ENCODE results near the gene GNAQ. TPM values are rescaled to one million over a fixed set of nuclear protein-coding genes. Genes with fewer than 3 reads are reported as not detected.
"Not testable (repeated sequence)": the region's sequence is repeated elsewhere in the genome, so short reads cannot be mapped to it uniquely, and the experiment has no call there.

GNAQ gene
- polyA plus RNA-seq (2013, experiment 1 of 2), result 25.8 TPM
- polyA plus RNA-seq (2013, experiment 2 of 2), result 26.2 TPM

- under 1% methylated on average over 69 of the region's 79 CpGs for WGBS
- peaks cover 32% of the 10 kb centered on the region for H3K4me1 ChIP-seq (ENCODE audit: insufficient read depth, low read length)
- no peaks in the 10 kb centered on the region for H3K27me3 ChIP-seq (ENCODE audit: insufficient read depth, low read length)
- no peaks in the 10 kb centered on the region for H3K9me3 ChIP-seq (ENCODE audit: insufficient read depth, low read depth, low read length)
- H3K36me3 ChIP-seq (ENCODE audit: insufficient read depth, low read length), result no peaks in the 10 kb centered on the region
- peak within 1 kb of the TSS; percentile 90 for H3K9ac ChIP-seq (ENCODE audit: low read depth, low read length)
- peak within 1 kb of the TSS; percentile 83 for H3K27ac ChIP-seq (ENCODE audit: low read depth, low read length)
- peak within 1 kb of the TSS; percentile 94 for H3K4me3 ChIP-seq (ENCODE audit: low read length)
Observed at GRCh38 chr9:78031444-78031892, at the start of gene GNAQ. Gene GNAQ (minus strand): TSS chr9:78031811. CDS start chr9:78031235, 576 bp downstream.

GRCh38 chr9:78074385-78075291 lies 43.0 kb upstream of the GNAQ start:
- Histone ChIP-seq H3K27ac (ENCODE audit: low read depth, low read length) (no peak overlapping the region), H3K9ac (ENCODE audit: low read depth, low read length) (no peak overlapping the region), H3K4me3 (ENCODE audit: low read length) (no peak overlapping the region), H3K9me3 (ENCODE audit: insufficient read depth, low read depth, low read length) (no peaks in the 10 kb centered on the region), H3K36me3 (ENCODE audit: insufficient read depth, low read length) (no peaks in the 10 kb centered on the region), H3K27me3 (ENCODE audit: insufficient read depth, low read length) (no peaks in the 10 kb centered on the region), H3K4me1 (ENCODE audit: insufficient read depth, low read length) (no peaks in the 10 kb centered on the region)
- 85% methylated on average over 4 of the region's 4 CpGs for WGBS

GRCh38 chr9:78073722-78074121 lies 42.1 kb upstream of the GNAQ start:
- Histone ChIP-seq H3K27me3 (ENCODE audit: insufficient read depth, low read length) (no peaks in the 10 kb centered on the region), H3K4me3 (ENCODE audit: low read length) (no peak overlapping the region), H3K36me3 (ENCODE audit: insufficient read depth, low read length) (no peaks in the 10 kb centered on the region), H3K9ac (ENCODE audit: low read depth, low read length) (no peak overlapping the region), H3K9me3 (ENCODE audit: insufficient read depth, low read depth, low read length) (no peaks in the 10 kb centered on the region), H3K27ac (ENCODE audit: low read depth, low read length) (no peak overlapping the region), H3K4me1 (ENCODE audit: insufficient read depth, low read length) (no peaks in the 10 kb centered on the region)
- WGBS, result 83% methylated on average over 8 of the region's 8 CpGs

- Histone ChIP-seq H3K4me1 (ENCODE audit: insufficient read depth, low read length) (no peaks in the 10 kb centered on the region), H3K4me3 (ENCODE audit: low read length) (no peak overlapping the region), H3K27me3 (ENCODE audit: insufficient read depth, low read length) (no peaks in the 10 kb centered on the region), H3K27ac (ENCODE audit: low read depth, low read length) (no peak overlapping the region), H3K9me3 (ENCODE audit: insufficient read depth, low read depth, low read length) (no peaks in the 10 kb centered on the region), H3K36me3 (ENCODE audit: insufficient read depth, low read length) (no peaks in the 10 kb centered on the region), H3K9ac (ENCODE audit: low read depth, low read length) (no peak overlapping the region)
- WGBS, result 90% methylated on average over 3 of the region's 3 CpGs
Observed at GRCh38 chr9:78072586-78073199, 41.1 kb upstream of the GNAQ start.

- Histone ChIP-seq H3K4me3 (ENCODE audit: low read length) (no peak overlapping the region), H3K36me3 (ENCODE audit: insufficient read depth, low read length) (no peaks in the 10 kb centered on the region), H3K27me3 (ENCODE audit: insufficient read depth, low read length) (no peaks in the 10 kb centered on the region), H3K4me1 (ENCODE audit: insufficient read depth, low read length) (no peaks in the 10 kb centered on the region), H3K27ac (ENCODE audit: low read depth, low read length) (no peak overlapping the region), H3K9me3 (ENCODE audit: insufficient read depth, low read depth, low read length) (peaks cover 13% of the 10 kb centered on the region), H3K9ac (ENCODE audit: low read depth, low read length) (no peak overlapping the region)
- 86% methylated on average over 1 of the region's 2 CpGs for WGBS
Observed at GRCh38 chr9:78070521-78070920, 38.9 kb upstream of the GNAQ start.

- Histone ChIP-seq H3K4me1 (ENCODE audit: insufficient read depth, low read length) (no peaks in the 10 kb centered on the region), H3K9ac (ENCODE audit: low read depth, low read length) (no peak overlapping the region), H3K27ac (ENCODE audit: low read depth, low read length) (no peak overlapping the region), H3K36me3 (ENCODE audit: insufficient read depth, low read length) (no peaks in the 10 kb centered on the region), H3K27me3 (ENCODE audit: insufficient read depth, low read length) (no peaks in the 10 kb centered on the region), H3K9me3 (ENCODE audit: insufficient read depth, low read depth, low read length) (peaks cover 14% of the 10 kb centered on the region), H3K4me3 (ENCODE audit: low read length) (no peak overlapping the region)
- WGBS, result 84% methylated on average over 3 of the region's 3 CpGs
Observed at GRCh38 chr9:78064075-78064474, 32.5 kb upstream of the GNAQ start.

- Histone ChIP-seq H3K4me1 (ENCODE audit: insufficient read depth, low read length) (no peaks in the 10 kb centered on the region), H3K27ac (ENCODE audit: low read depth, low read length) (no peak overlapping the region)
- 100% methylated on average over 2 of the region's 3 CpGs for WGBS
Observed at GRCh38 chr9:78062710-78063109, 31.1 kb upstream of the GNAQ start.

GRCh38 chr9:78054218-78054617 lies 22.6 kb upstream of the GNAQ start:
- not testable (repeated sequence) for H3K27ac ChIP-seq (ENCODE audit: low read depth, low read length); H3K4me1 ChIP-seq (ENCODE audit: insufficient read depth, low read length); H3K9me3 ChIP-seq (ENCODE audit: insufficient read depth, low read depth, low read length); H3K4me3 ChIP-seq (ENCODE audit: low read length); H3K36me3 ChIP-seq (ENCODE audit: insufficient read depth, low read length); H3K27me3 ChIP-seq (ENCODE audit: insufficient read depth, low read length); H3K9ac ChIP-seq (ENCODE audit: low read depth, low read length)
- WGBS, result 90% methylated on average over 7 of the region's 7 CpGs

More at GRCh38 chr9:78062710-78063109, 31.1 kb upstream of the GNAQ start:
- Histone ChIP-seq H3K27me3 (ENCODE audit: insufficient read depth, low read length) (no peaks in the 10 kb centered on the region), H3K36me3 (ENCODE audit: insufficient read depth, low read length) (no peaks in the 10 kb centered on the region), H3K9ac (ENCODE audit: low read depth, low read length) (no peak overlapping the region), H3K4me3 (ENCODE audit: low read length) (no peak overlapping the region), H3K9me3 (ENCODE audit: insufficient read depth, low read depth, low read length) (peaks cover 14% of the 10 kb centered on the region)

GRCh38 chr9:78053627-78054026 lies 22.0 kb upstream of the GNAQ start:
- no peaks in the 10 kb centered on the region for H3K36me3 ChIP-seq (ENCODE audit: insufficient read depth, low read length)
- no peak overlapping the region for H3K27ac ChIP-seq (ENCODE audit: low read depth, low read length)
- H3K27me3 ChIP-seq (ENCODE audit: insufficient read depth, low read length), result no peaks in the 10 kb centered on the region
- H3K4me3 ChIP-seq (ENCODE audit: low read length), result no peak overlapping the region
- no peak overlapping the region for H3K9ac ChIP-seq (ENCODE audit: low read depth, low read length)
- H3K4me1 ChIP-seq (ENCODE audit: insufficient read depth, low read length), result no peaks in the 10 kb centered on the region
- H3K9me3 ChIP-seq (ENCODE audit: insufficient read depth, low read depth, low read length), result no peaks in the 10 kb centered on the region
- 89% methylated on average over 3 of the region's 3 CpGs for WGBS

GRCh38 chr9:78050421-78050820 lies 18.8 kb upstream of the GNAQ start:
- no peak overlapping the region for H3K27ac ChIP-seq (ENCODE audit: low read depth, low read length)
- no peaks in the 10 kb centered on the region for H3K27me3 ChIP-seq (ENCODE audit: insufficient read depth, low read length)
- no peaks in the 10 kb centered on the region for H3K9me3 ChIP-seq (ENCODE audit: insufficient read depth, low read depth, low read length)
- H3K36me3 ChIP-seq (ENCODE audit: insufficient read depth, low read length), result no peaks in the 10 kb centered on the region
- no peak overlapping the region for H3K9ac ChIP-seq (ENCODE audit: low read depth, low read length)
- H3K4me3 ChIP-seq (ENCODE audit: low read length), result no peak overlapping the region
- no peaks in the 10 kb centered on the region for H3K4me1 ChIP-seq (ENCODE audit: insufficient read depth, low read length)

- 93% methylated on average over 3 of the region's 3 CpGs for WGBS
- Histone ChIP-seq H3K27ac (ENCODE audit: low read depth, low read length) (no peak overlapping the region), H3K9ac (ENCODE audit: low read depth, low read length) (no peak overlapping the region), H3K4me3 (ENCODE audit: low read length) (no peak overlapping the region), H3K36me3 (ENCODE audit: insufficient read depth, low read length) (no peaks in the 10 kb centered on the region), H3K9me3 (ENCODE audit: insufficient read depth, low read depth, low read length) (no peaks in the 10 kb centered on the region), H3K27me3 (ENCODE audit: insufficient read depth, low read length) (no peaks in the 10 kb centered on the region), H3K4me1 (ENCODE audit: insufficient read depth, low read length) (no peaks in the 10 kb centered on the region)
Observed at GRCh38 chr9:78049484-78049883, 17.9 kb upstream of the GNAQ start.

Measured in HUES64 (cell line).